Skeletal muscle cell (primary cell): ENCODE measurements around the gene C8A.

Source experiments
- DNase-seq: peaks from one replicate; pipeline ENCODE4 v3.0.0-alpha.2; 2010; ENCODE audit warnings: low read depth
- H3K4me3 ChIP-seq: 2 replicates; pipeline ENCODE4 v1.5.1; 2011; ENCODE audit warnings: low read depth, mild to moderate bottlenecking, control low read depth, low read length, moderate library complexity

C8A gene

GRCh38 chr1:56874689-56875088 lies 20.1 kb downstream of the C8A start:
- no peak overlapping the region for H3K4me3 ChIP-seq
- DNase-seq, result no peak

- no peak overlapping the region for H3K4me3 ChIP-seq
- DNase-seq, result no peak
These were observed 23.4 kb downstream of the C8A start for GRCh38 chr1:56877973-56878372.

- DNase-seq, result no peak
These were observed 26.2 kb downstream of the C8A start for GRCh38 chr1:56880774-56881173.

GRCh38 chr1:56881417-56881816 lies 26.8 kb downstream of the C8A start:
- no peak for DNase-seq
- no peak overlapping the region for H3K4me3 ChIP-seq

More at GRCh38 chr1:56880774-56881173, 26.2 kb downstream of the C8A start:
- no peak overlapping the region for H3K4me3 ChIP-seq

- DNase-seq, result no peak
- no peak overlapping the region for H3K4me3 ChIP-seq
These were observed 35.6 kb downstream of the C8A start for GRCh38 chr1:56890229-56890628.

- no peak for DNase-seq
- no peak overlapping the region for H3K4me3 ChIP-seq
These were observed 39.4 kb downstream of the C8A start for GRCh38 chr1:56894014-56894413.

- H3K4me3 ChIP-seq, result no peak overlapping the region
These were observed 42.8 kb downstream of the C8A start for GRCh38 chr1:56897150-56898004.

GRCh38 chr1:56898005-56898373 lies 43.4 kb downstream of the C8A start:
- DNase-seq, result no peak
- H3K4me3 ChIP-seq, result no peak overlapping the region

More at GRCh38 chr1:56897150-56898004, 42.8 kb downstream of the C8A start:
- DNase-seq, result no peak

GRCh38 chr1:56898879-56899278 lies 44.3 kb downstream of the C8A start:
- H3K4me3 ChIP-seq, result no peak overlapping the region
- DNase-seq, result no peak

- DNase-seq, result peak; percentile 12
- H3K4me3 ChIP-seq, result no peak overlapping the region
These were observed 47.1 kb downstream of the C8A start for GRCh38 chr1:56901716-56902115.

GRCh38 chr1:56903778-56904177 lies 49.2 kb downstream of the C8A start:
- H3K4me3 ChIP-seq, result no peak overlapping the region
- DNase-seq, result no peak

- no peak overlapping the region for H3K4me3 ChIP-seq
- DNase-seq, result peak; percentile 2
These were observed 50.2 kb downstream of the C8A start for GRCh38 chr1:56904663-56905397.

GRCh38 chr1:56905667-56906066 lies 51.1 kb downstream of the C8A start:
- no peak overlapping the region for H3K4me3 ChIP-seq
- DNase-seq, result no peak

GRCh38 chr1:56908619-56909221 lies 54.1 kb downstream of the C8A start:
- H3K4me3 ChIP-seq, result no peak overlapping the region
- peak; percentile 53 for DNase-seq

- DNase-seq, result no peak
- no peak overlapping the region for H3K4me3 ChIP-seq
These were observed 55.9 kb downstream of the C8A start for GRCh38 chr1:56910441-56910985.

- no peak for DNase-seq
- H3K4me3 ChIP-seq, result no peak overlapping the region
These were observed 56.7 kb downstream of the C8A start for GRCh38 chr1:56911098-56911938.

GRCh38 chr1:56912325-56912724 lies 57.7 kb downstream of the C8A start:
- DNase-seq, result no peak
- no peak overlapping the region for H3K4me3 ChIP-seq

- no peak overlapping the region for H3K4me3 ChIP-seq
- no peak for DNase-seq
These were observed 61.4 kb downstream of the C8A start for GRCh38 chr1:56915960-56916359.

- no peak overlapping the region for H3K4me3 ChIP-seq
- no peak for DNase-seq
These were observed 62.0 kb downstream of the C8A start for GRCh38 chr1:56916630-56917029.
